Renal cortex interstitium (tissue), 15 donors: ENCODE data around the gene PALS1. TPM values are rescaled to one million over a fixed set of nuclear protein-coding genes. Genes with fewer than 3 reads are reported as not detected.

Source experiments
- DNase-seq, 11 donors: peaks; one replicate each; pipeline ENCODE4 v3.0.0-alpha.2; 2013; ENCODE audit warnings: low read depth in 9 of 11, low spot score in 4 of 11; ENCODE audit errors: extremely low read depth in 1 of 11
- long read RNA-seq, 16 experiments: transcript quantifications; one replicate each; lab custom pipeline, GENCODE V29; 2026
- polyA plus RNA-seq, 3 donors: library from polyadenylated mRNA; unstranded; fragments of 120-200 nt; gene quantifications; one replicate each; pipeline ENCODE4 v1.2.1, GENCODE V29; 2013; ENCODE audit not compliant: insufficient read length in 3 of 3

The PALS1 gene
- polyA plus RNA-seq, result 100 to 1,000 TPM; 112 to 137 (median 127) TPM
- long read RNA-seq, donor 1, full-length matches to known transcripts, result 2 of 8 reads
- long read RNA-seq, donor 1, partial matches to known transcripts, result 6 of 8 reads
- long read RNA-seq, donor 1, other reads (novel, unspliced or antisense), result 0 of 8 reads
- long read RNA-seq, donor 2, full-length matches to known transcripts, result 3 of 43 reads
- long read RNA-seq, donor 2, partial matches to known transcripts, result 6 of 43 reads
- long read RNA-seq, donor 2, other reads (novel, unspliced or antisense), result 34 of 43 reads
- long read RNA-seq, donor 3, full-length matches to known transcripts, result 10 of 65 reads
- long read RNA-seq, donor 3, partial matches to known transcripts, result 47 of 65 reads
- long read RNA-seq, donor 3, other reads (novel, unspliced or antisense), result 8 of 65 reads
- long read RNA-seq, donor 4, full-length matches to known transcripts, result 4 of 4 reads
- long read RNA-seq, donor 4, partial matches to known transcripts, result 0 of 4 reads
- long read RNA-seq, donor 4, other reads (novel, unspliced or antisense), result 0 of 4 reads
- long read RNA-seq, donor 5, result 0 reads
- long read RNA-seq, donor 6, partial matches to known transcripts, result 5 of 7 reads
- long read RNA-seq, donor 6, other reads (novel, unspliced or antisense), result 0 of 7 reads
- long read RNA-seq, donor 7, full-length matches to known transcripts, result 3 of 81 reads
- long read RNA-seq, donor 7, partial matches to known transcripts, result 78 of 81 reads
- long read RNA-seq, donor 7, other reads (novel, unspliced or antisense), result 0 of 81 reads
- long read RNA-seq, donor 8, result 0 reads
- long read RNA-seq, donor 9, full-length matches to known transcripts, result 3 of 3 reads
- long read RNA-seq, donor 9, partial matches to known transcripts, result 0 of 3 reads
- long read RNA-seq, donor 9, other reads (novel, unspliced or antisense), result 0 of 3 reads
- long read RNA-seq, donor 10, full-length matches to known transcripts, result 4 of 78 reads
- long read RNA-seq, donor 10, partial matches to known transcripts, result 22 of 78 reads
- long read RNA-seq, donor 10, other reads (novel, unspliced or antisense), result 52 of 78 reads
- long read RNA-seq, donor 11, full-length matches to known transcripts, result 6 of 84 reads
- long read RNA-seq, donor 11, partial matches to known transcripts, result 24 of 84 reads
- long read RNA-seq, donor 11, other reads (novel, unspliced or antisense), result 54 of 84 reads
- long read RNA-seq, donor 12, result 0 reads
- long read RNA-seq, donor 13, result 0 reads
- long read RNA-seq, donor 14, full-length matches to known transcripts, result 4 of 106 reads
- long read RNA-seq, donor 14, partial matches to known transcripts, result 36 of 106 reads
- long read RNA-seq, donor 14, other reads (novel, unspliced or antisense), result 66 of 106 reads
- long read RNA-seq, donor 15, full-length matches to known transcripts, result 3 of 3 reads
- long read RNA-seq, donor 15, partial matches to known transcripts, result 0 of 3 reads
- long read RNA-seq, donor 15, other reads (novel, unspliced or antisense), result 0 of 3 reads
- long read RNA-seq, donor 16, full-length matches to known transcripts, result 9 of 245 reads
- long read RNA-seq, donor 16, partial matches to known transcripts, result 228 of 245 reads
- long read RNA-seq, donor 16, other reads (novel, unspliced or antisense), result 8 of 245 reads

DNA sequence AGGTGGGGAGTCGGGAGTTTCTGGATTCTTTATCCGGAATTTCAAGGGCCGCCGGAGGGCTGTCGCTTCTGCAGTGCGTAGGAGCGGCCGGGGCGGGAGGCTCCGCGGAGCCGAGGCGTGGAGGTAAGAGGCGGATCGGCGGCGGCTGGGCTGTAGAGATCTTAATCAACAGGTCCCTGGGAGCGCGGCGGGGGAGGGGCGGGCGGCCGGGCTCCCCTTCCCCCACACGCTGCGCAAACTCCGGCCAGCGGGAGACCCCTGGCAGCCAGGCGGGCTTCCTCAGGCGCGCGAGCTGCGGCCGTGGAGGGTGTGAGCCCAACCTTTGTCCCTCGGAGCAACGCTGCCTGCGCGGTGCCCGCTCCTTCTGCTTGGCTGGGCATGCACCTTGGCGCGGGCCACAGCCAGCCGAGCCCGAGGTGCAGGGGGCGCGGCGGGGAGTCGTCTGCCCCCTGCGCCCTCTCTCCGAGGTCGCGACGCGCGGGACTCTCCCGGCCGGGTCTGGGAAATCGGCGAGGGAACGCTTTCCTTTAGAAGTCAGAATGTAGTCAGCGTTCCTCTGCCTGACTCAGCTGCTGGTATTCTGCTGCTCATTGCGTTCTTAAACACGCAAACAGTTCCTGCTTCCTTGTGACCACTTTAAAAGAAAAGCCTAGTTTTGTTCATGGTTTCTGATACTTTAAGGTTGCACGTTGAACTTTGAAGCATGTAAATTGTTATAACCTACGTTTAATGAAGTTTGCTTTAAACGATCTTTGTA lies at the start of gene PALS1:
Gene PALS1 (plus strand): TSS at position 25 of the 757 bp plus-strand sequence. CDS start 37,736 bp downstream, outside the sequence.
- peak in 5 of 11 donors; percentile 50 to 78 (median 58) for DNase-seq

DNA sequence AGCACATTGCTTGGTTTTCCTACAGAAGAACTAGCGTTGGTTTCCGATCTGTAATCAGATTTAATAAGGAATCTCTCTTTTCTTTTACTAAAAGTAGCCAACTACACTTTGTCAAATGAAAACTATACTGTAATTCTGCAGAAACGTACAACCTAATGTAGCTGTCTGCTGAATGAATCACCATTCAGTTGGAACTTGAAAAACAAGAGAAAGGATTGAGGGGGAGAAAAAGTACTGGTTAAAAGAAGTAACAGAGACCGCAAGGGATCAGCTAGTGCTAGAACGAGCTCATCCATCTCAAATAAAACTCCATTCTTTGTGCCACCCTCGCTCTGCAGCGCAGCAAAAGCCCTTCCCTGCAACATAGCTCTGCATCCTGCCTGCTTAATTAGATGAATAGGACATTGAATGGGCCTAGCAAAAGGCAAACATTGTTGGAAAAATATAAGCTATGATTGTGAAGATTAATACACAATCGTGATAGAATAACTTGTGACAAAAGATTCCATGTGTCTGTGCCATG lies 49.4 kb upstream of the PALS1 start:
- DNase-seq, result no peak

DNA sequence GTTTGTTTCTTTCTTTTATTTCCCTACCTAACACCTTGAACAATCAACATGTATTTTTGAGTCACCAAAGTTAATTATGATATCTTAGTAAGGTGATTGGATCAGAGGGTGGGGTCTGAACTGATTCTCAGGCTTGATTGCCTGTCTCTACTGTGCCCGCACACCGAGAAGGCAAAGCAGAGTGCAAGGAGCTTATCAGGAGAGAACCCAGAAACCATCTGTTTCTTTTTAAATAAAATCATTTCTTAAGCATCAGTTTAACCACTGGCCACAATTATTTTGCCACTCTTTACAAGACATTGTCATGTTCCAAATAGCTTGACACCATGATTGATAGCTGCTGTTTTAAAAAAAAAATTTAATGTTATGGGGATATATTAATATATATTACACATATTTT lies 48.9 kb upstream of the PALS1 start:
- no peak for DNase-seq

DNA sequence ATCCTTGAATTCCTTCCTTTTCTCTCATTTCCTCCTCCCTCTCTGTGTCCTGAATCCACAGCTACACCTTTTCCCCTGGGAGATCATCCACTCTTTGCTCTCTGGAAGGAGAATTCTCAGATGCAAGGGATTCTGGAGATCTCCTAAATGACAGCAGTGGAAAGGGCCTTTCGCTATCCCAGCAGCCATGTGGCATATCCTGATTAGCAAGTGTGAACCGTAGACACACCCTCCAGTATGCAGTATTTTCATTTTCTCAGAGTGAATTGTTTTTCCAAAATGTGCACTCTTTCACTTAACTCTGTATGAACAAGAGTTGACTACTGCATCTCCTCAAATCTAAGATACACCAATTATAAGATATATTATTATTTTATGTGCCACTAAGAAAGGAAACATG lies 46.0 kb upstream of the PALS1 start:
- no peak for DNase-seq

DNA sequence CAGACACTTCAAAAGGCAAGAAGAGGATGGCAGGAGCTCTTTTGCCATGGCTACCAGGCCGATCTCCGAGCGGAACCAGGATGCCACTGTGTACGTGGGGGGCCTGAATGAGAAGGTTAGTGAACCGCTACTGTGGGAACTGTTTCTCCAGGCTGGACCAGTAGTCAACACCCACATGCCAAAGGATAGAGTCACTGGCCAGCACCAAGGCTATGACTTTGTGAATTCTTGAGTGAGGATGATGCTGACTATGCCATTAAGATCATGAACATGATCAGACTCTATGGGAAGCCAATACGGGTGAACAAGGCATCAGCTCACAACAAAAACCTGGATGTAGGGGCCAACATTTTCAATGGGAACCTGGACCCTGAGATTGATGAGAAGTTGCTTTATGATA lies 42.2 kb upstream of the PALS1 start:
- no peak for DNase-seq

DNA sequence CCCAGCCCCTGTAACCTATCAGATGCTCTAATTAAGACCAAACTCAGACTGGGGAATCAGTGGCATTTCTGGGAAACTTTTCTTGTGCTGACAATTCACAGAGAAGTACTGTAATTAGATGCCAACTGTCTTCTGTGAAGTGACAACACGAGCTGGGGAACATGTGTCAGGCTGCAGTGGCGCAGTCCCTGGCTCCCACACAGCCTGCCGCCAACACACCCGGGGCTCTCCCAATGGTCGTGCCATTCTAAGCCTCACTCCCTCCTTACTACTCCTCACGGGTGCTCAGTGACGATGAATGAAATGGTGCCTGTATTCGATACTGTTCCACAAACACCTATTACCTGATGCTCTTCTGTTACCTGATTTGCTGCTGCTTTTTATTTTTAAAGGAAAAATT lies 33.4 kb upstream of the PALS1 start:
- DNase-seq, result no peak

DNA sequence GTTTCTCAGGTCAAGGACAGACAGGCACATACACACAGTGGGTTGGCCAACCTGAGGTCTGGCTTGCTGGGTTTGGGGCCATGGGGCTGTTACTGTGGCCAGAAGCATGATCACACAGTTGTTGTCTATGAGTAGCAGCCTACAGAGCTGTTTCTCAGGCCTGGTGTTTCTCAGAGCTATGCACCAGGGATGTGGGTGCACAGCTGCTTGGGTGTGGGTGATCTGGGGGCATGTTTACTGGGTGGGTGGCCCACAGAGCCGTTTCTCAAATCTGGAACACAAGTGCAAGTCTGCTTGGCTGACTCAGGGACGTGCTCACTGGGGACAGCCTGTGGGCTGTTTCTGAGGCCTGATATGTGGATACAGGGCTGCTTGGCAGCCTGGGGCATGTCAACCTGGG lies 23.1 kb upstream of the PALS1 start:
- DNase-seq, result no peak

DNA sequence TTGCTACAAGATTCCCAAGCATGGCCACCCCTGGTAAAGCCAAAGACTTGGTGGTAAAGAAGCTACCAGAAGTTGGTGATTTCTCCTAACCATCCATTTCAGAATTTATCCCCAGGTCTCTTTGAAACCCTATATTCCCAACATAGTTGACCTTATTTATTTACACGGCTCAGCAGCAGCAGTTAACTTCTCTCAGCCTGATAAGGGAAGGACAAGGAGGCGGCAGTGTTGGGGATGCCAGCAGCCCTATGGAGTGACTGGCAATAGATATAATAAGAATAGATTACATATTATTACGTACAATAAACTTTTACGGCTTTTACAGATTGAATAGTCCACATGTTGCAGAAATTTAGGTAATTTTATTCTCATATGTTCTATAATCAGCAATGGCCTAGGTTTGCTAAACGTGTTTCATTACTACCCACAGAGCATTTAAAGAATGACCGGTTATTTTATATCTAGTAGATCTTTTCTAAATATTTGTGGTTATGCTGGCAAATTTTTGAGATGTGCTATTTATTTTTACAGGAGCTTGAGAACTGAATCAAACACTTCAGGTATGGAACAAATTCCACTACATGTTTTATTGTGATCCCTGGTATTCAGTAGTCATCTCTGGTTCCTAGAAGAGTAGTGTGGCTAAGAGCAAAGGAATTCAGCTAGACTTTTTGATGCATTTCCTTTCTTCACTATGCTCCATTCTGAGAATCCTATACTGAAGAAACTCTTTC lies 19.8 kb upstream of the PALS1 start:
- no peak for DNase-seq

DNA sequence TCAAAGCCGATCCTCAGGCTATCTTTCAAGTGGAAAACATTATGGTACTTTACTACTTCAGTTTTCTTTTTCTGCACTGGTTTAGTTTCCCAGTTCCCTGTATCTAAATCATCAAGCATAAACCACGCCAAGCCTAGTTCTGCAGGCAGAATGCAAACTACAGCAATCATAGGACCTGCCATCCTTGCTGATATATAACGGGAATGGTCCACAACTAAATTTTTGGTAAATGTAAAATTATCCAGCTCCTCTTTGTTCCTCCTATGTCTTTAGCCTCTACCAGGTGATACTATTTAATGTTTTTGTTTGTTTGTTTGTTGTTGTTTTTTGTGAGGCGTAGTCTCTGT lies 19.3 kb upstream of the PALS1 start:
- DNase-seq, result no peak

DNA sequence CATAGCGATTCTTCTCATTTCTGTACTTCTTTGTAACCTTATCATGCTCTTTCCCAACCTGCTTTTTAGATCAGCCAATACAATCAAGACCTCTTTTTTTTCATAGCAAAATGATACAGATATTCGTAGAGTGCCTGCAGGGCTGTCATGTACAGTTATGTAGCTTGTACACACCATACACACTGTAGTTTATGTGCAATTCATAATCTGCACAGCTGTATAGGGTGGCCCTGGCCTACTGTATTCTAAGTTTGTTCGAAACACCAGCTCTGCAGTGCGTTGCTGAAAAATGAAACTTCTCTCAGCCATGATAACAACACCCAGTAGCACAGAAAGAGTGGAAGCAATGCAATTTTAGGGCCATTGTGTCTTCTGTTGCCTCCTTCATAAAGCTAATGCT lies 15.7 kb upstream of the PALS1 start:
- no peak for DNase-seq

DNA sequence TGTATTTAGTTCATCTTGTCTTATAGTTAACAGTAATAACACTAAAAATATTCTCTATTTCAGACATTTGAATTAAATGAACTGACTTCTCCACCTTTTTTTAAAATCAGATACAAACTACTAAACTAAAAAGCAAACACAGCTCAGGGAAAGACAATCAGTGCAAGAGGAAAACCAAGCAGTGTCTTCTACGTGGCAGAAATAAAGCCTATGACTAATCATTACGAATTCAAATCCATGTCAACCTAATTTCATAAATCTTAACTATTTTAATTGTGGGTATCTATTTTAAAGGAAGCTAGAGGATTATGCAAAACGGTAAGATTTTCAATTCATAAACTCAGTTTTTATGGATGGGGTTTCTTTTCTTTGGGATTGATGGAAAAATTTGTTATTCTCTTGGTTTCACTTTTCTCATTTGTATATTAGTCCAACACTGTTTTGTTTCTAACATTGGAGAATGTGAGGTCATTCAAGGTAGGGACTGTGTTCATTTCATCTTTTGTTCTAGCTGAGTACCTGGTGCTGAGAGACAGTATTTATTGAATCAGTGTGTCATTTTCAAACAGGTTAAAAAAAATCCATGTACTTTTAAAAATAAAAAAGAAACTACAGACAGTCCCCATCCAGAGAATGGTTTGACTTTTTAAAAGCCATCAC lies 12.8 kb upstream of the PALS1 start:
- no peak for DNase-seq

DNA sequence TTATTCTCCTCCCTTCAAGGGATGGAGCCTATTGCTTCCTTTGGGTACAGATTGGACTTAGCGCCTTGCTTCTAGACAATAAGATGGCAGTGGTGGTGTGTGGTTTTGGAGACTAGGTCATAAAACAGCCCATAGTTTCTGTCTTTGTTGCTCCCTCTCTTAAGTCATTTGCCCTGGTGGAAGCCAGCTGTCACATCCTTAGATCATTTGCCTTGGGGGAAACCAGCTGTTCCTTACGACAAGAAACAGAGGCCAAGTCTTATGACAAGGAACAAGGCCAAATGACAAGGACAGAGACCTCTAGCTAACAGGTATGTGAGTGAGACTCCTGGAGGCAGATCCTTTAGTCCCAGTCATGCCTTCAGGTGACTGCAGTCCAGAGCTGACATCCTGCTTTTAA lies 9.2 kb upstream of the PALS1 start:
- peak in 3 of 11 donors; percentile 6 to 11 (median 6) for DNase-seq

DNA sequence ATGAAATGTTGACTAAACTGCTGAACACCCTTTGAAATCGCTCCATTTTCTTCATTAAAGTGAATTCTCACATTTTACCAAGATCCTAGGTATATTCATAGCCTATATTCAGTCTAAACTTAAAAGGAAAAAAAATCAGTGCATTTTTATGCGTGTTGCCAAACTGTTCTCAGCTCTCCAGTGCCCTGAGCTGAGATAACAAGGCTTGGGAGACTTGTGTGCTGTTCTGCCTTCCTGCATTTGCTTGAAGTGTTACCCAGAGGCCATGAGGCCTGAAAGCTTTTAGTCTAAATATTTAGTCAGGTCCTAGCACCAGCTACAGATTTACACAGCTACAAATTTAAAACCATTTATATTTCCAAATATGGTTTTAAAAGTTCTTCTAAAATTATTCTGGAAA lies 8.6 kb upstream of the PALS1 start:
- no peak for DNase-seq

DNA sequence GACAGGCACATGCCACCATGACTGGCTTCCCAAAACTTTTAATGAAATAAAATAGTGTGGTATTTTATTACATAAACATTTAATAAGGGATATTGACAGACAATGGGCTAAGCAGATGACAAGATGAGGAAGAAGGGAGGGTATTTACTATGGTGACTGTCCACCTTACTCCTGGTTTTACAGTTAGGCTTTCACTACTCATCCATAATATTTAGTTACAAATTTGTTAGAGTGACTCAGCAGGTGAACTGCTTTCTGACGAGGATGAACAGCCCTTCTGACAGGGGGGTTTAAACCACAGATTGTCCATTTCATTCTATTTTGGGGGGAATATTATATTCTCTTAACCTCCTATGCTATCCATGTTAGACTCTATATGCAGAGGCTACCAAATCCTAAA lies 3.6 kb upstream of the PALS1 start:
- no peak for DNase-seq

DNA sequence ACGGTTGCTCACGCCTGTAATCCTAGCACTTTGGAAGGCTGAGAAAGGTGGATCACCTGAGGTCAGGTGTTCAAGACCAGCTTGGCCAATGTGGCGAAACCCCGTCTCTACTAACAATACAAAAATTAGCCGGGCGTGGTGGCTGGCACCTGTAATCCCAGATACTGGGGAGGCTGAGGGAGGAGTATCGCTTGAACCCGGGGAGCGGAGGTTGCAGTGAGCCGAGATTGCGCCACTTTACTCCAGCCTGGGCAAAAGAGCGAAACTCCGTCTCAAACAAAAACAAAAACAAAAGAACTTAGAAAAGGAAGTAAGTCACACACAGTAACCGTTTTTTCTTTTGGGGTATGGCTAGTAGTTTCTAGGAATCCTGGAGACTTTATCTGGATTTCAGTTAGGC lies 1.7 kb upstream of the PALS1 start:
- no peak for DNase-seq

DNA sequence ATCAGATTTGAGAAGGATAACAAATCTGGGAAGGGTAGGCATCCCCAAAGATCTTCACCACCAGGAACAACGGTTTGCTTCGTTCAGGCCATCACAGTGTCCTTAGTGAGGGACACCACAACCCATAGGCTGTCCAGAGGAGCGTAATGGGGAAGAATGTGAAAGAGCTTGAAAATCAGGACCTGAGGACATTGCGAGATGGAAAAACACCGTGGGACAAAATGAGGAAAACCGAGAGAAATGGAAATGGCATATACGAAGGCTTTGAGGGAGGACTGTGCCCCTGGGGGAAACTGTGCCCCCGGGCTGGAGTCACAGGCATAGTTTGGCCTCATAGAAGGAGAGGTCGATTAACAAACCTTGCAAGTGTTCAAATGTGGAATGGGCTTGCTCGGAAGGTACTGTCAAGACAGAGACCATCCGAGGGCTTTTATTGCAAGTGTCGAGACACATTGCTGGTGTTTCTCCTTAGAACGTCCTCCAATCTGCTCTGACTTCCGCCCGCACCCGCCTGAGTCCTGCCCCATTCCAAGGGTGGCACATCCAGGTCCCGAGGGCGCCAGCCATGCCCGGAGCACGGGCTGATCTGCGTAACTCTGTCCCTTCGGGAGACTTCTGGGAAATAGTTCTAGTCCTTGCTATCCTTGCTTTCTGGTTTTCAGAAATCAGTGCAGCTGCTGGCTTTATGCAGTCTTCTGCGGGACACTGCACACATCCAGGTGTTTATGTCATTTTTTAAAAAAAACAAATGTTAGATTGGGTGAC lies 885 bp upstream of the PALS1 start:
- DNase-seq, result peak in 4 of 11 donors; percentile 12 to 27 (median 20)
